Trophoblast cell (in vitro differentiated cells and primary cell): Measurements from ENCODE around the gene C2orf68. TPM values are rescaled to one million over a fixed set of nuclear protein-coding genes. Genes with fewer than 3 reads are reported as not detected.
"Not testable (repeated sequence)": the region's sequence is repeated elsewhere in the genome, so short reads cannot be mapped to it uniquely, and the experiment has no call there.

ENCODE experiments used
- DNase-seq, 2 donors: peaks; one replicate each; pipeline ENCODE4 v3.0.0-alpha.2; 2016
- H2AFZ ChIP-seq: 2 replicates; pipeline ENCODE4 v1.6.1; 2013; ENCODE audit warnings: low read length, moderate library complexity, mild to moderate bottlenecking; ENCODE audit not compliant: insufficient read depth, poor library complexity
- H2AK5ac ChIP-seq: 2 replicates; pipeline ENCODE4 v1.6.1; 2013; ENCODE audit warnings: mild to moderate bottlenecking, low read length
- H2BK120ac ChIP-seq: 2 replicates; pipeline ENCODE4 v1.6.1; 2013; ENCODE audit warnings: low read length, mild to moderate bottlenecking, moderate library complexity; ENCODE audit not compliant: insufficient read depth, poor library complexity
- H2BK12ac ChIP-seq: 2 replicates; pipeline ENCODE4 v1.6.1; 2013; ENCODE audit warnings: mild to moderate bottlenecking, low read length, moderate library complexity
- H2BK5ac ChIP-seq: 2 replicates; pipeline ENCODE4 v1.6.1; 2013; ENCODE audit warnings: low read length, low read depth, moderate library complexity, mild to moderate bottlenecking; ENCODE audit not compliant: poor library complexity
- H3K14ac ChIP-seq: 2 replicates; pipeline ENCODE4 v1.6.1; 2013; ENCODE audit warnings: mild to moderate bottlenecking, low read length
- H3K18ac ChIP-seq: 2 replicates; pipeline ENCODE4 v1.6.1; 2013; ENCODE audit warnings: mild to moderate bottlenecking, low read length
- H3K23ac ChIP-seq: 2 replicates; pipeline ENCODE4 v1.6.1; 2013; ENCODE audit warnings: low read length
- H3K27ac ChIP-seq: 2 replicates; pipeline ENCODE4 v1.5.1; 2013; ENCODE audit warnings: low read depth, mild to moderate bottlenecking, inconsistent platforms, low read length, moderate library complexity
- H3K27me3 ChIP-seq: 2 replicates; pipeline ENCODE4 v1.6.1; 2013; ENCODE audit warnings: inconsistent platforms, mild to moderate bottlenecking, low read length, moderate library complexity; ENCODE audit not compliant: insufficient read depth
- H3K36me3 ChIP-seq, 2 experiments: 1 replicate in 1 of 2; 2 replicates in 1 of 2; pipeline ENCODE4 v1.6.1; 2013; ENCODE audit warnings: low read length in 2 of 2, mild to moderate bottlenecking in 2 of 2, moderate library complexity in 1 of 2; ENCODE audit not compliant: insufficient read depth in 2 of 2, control insufficient read depth in 1 of 2
- H3K4ac ChIP-seq: 2 replicates; pipeline ENCODE4 v1.6.1; 2013; ENCODE audit warnings: low read depth, mild to moderate bottlenecking, low read length, moderate library complexity
- H3K4me1 ChIP-seq, 2 experiments: 1 replicate in 1 of 2; 2 replicates in 1 of 2; pipeline ENCODE4 v1.6.1; 2013; ENCODE audit warnings: low read length in 2 of 2, mild to moderate bottlenecking in 2 of 2, moderate library complexity in 1 of 2; ENCODE audit not compliant: insufficient read depth in 2 of 2, control insufficient read depth in 1 of 2
- H3K4me2 ChIP-seq: 2 replicates; pipeline ENCODE4 v1.6.1; 2013; ENCODE audit warnings: inconsistent platforms, mild to moderate bottlenecking, low read length, moderate library complexity
- H3K4me3 ChIP-seq: 2 replicates; pipeline ENCODE4 v1.5.1; 2013; ENCODE audit warnings: mild to moderate bottlenecking, low read depth, low read length, inconsistent platforms
- H3K79me1 ChIP-seq: one replicate; pipeline ENCODE4 v1.6.1; 2013; ENCODE audit warnings: low read length
- H3K79me2 ChIP-seq: 2 replicates; pipeline ENCODE4 v1.6.1; 2013; ENCODE audit warnings: low read length, mild to moderate bottlenecking; ENCODE audit not compliant: control insufficient read depth, insufficient read depth, poor library complexity
- H3K9ac ChIP-seq: 2 replicates; pipeline ENCODE4 v1.6.1; 2013; ENCODE audit warnings: mild to moderate bottlenecking, low read length
- H3K9me3 ChIP-seq: 2 replicates; pipeline ENCODE4 v1.6.1; 2013; ENCODE audit warnings: low read depth, mild to moderate bottlenecking, control low read depth, inconsistent platforms, low read length; ENCODE audit not compliant: insufficient read depth
- H4K12ac ChIP-seq: 2 replicates; pipeline ENCODE4 v1.6.1; 2013; ENCODE audit warnings: low read depth, mild to moderate bottlenecking, low read length, moderate library complexity
- H4K8ac ChIP-seq: 2 replicates; pipeline ENCODE4 v1.6.1; 2013; ENCODE audit warnings: low read depth, mild to moderate bottlenecking, low read length, moderate library complexity
- H4K91ac ChIP-seq: one replicate; pipeline ENCODE4 v1.6.1; 2013; ENCODE audit warnings: low read depth, mild to moderate bottlenecking, low read length, moderate library complexity
- WGBS: extraction: QIAGEN DNeasy Blood & Tissue Kit; methylation state at CpG from one replicate; pipeline ENCODE4 v1.1.7; 2013; ENCODE audit warnings: missing lambda C conversion rate; ENCODE audit not compliant: insufficient read length, insufficient coverage; ENCODE audit errors: extremely low coverage; 5-methylcytosine and 5-hydroxymethylcytosine counted together
- polyA plus RNA-seq: library from polyadenylated mRNA; stranded (reverse); fragments of 200-250 nt; gene quantifications from 2 replicates; pipeline ENCODE4 v1.2.3, GENCODE V29; 2013

Gene C2orf68, protein sequence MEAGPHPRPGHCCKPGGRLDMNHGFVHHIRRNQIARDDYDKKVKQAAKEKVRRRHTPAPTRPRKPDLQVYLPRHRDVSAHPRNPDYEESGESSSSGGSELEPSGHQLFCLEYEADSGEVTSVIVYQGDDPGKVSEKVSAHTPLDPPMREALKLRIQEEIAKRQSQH
- polyA plus RNA-seq: 35.7 and 37.4 TPM in 2 replicates

DNA sequence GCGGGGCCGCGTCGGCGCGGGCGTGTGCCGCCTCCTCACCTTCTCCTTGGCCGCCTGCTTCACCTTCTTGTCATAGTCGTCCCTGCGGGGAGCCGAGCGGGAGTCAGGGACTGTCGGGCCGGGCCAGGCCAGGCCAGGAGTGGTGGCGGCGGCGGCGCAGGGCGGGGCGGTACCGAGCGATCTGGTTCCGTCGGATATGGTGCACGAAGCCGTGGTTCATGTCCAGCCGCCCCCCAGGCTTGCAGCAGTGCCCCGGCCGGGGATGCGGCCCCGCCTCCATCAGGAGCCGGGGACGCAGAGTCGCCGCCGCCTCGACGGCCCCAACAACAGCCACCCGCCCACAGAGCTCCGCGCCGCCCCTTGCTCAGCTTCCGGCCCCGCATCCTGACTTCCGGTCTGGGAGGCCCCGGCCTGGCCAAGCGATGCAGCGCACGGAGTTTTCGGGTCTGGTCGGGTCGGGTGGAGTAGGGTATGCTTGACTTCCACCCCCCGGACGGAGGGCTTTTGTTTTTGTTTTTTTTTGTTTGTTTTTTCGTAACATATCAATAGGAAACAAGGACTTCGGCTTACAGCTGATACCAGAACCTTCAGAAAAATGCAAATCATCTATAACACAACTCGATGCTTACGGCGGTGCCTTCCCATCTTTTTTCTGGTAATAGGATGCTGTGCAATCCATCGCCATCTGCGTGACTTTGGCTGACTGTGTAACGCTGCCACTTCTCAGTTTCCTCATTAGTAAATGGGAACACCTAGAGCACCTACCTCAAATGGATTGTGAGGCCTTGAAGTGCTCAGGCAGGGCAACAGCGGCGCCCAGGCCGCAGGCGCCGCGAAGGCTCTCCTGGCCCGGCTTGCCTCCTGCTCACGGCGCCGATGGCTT is at the start of gene C2orf68:
Gene C2orf68 (minus strand): TSS at position 362 of the 883 bp plus-strand sequence. CDS start 82 bp downstream, at position 280.
- Histone ChIP-seq H3K79me2 (peaks cover 8% of the 10 kb centered on the region), H3K36me3 (peaks cover 14 to 20% of the 10 kb centered on the region in 2 experiments), H3K9me3 (no peaks in the 10 kb centered on the region), H3K4ac (peak within 1 kb of the TSS; percentile 48), H3K14ac (peak within 1 kb of the TSS; percentile 81), H2AK5ac (peak within 1 kb of the TSS; percentile 38), H3K27ac (peak within 1 kb of the TSS; percentile 61), H3K23ac (no peak within 1 kb of the TSS), H3K4me1 (peaks cover 0 to 3% of the 10 kb centered on the region in 2 experiments), H3K79me1 (peaks cover 11% of the 10 kb centered on the region), H3K27me3 (no peaks in the 10 kb centered on the region), H4K91ac (peak within 1 kb of the TSS; percentile 91), H4K12ac (peak within 1 kb of the TSS; percentile 57), H2AFZ (peak within 1 kb of the TSS; percentile 53), H3K4me3 (peak within 1 kb of the TSS; percentile 99), H2BK120ac (peak within 1 kb of the TSS; percentile 88), H2BK5ac (peak within 1 kb of the TSS; percentile 75), H4K8ac (peak within 1 kb of the TSS; percentile 74), H3K18ac (peak within 1 kb of the TSS; percentile 69), H3K9ac (peak within 1 kb of the TSS; percentile 89), H2BK12ac (no peak within 1 kb of the TSS), H3K4me2 (peak within 1 kb of the TSS; percentile 97)
- peak; percentile 87 to 89 for DNase-seq
- WGBS: no CpG with 5 or more reads among the region's 73 CpGs

DNA sequence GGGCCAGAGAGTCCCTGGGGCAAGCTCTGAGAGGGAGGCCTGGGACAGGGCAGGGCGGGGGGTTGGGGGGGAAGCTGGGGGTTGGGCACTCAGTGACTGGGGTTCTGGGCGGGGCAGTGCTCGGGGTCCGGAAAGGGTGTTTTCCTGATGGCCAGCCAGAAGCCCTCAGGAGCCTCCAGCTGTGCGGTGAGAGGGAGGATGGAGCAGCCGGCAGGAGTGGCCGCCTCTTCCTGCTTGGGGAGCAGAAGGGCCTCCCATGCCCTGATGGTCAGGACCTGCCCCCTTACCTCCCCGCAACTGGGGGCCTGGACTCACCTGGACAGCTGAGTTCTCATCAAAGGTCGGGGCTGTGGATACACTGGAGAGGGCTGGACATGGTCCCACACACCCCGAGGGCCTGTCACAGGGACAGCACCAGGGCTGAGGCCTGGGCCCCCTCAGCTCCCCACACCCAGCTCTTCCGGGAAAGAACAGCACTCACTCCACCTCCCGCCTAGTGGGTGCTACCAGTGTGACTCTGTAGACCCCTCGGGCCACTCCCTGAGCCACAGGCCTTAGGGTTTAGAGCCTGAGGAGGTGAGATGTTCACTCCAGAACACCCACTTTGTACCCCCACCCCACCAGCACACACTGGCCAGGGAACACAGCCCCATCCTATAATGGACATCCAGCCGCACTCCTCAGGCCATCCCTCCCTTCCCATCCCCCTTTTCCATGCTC is 49.4 kb upstream of the C2orf68 start:
- H2BK120ac ChIP-seq: no peak overlapping the region
- no peak overlapping the region for H4K8ac ChIP-seq
- no peak overlapping the region for H2BK5ac ChIP-seq
- no peak overlapping the region for H3K4me2 ChIP-seq
- WGBS: no CpG with 5 or more reads among the region's 14 CpGs
- H3K18ac ChIP-seq: no peak overlapping the region
- peaks cover 13 to 16% of the 10 kb centered on the region in 2 experiments for H3K4me1 ChIP-seq
- H3K27me3 ChIP-seq: no peaks in the 10 kb centered on the region
- H3K9me3 ChIP-seq: peaks cover 4% of the 10 kb centered on the region
- H3K79me1 ChIP-seq: peaks cover 6% of the 10 kb centered on the region
- H3K14ac ChIP-seq: no peak overlapping the region
- no peak overlapping the region for H2AFZ ChIP-seq
- H3K27ac ChIP-seq: no peak overlapping the region
- no peak overlapping the region for H2BK12ac ChIP-seq
- peaks cover 5% of the 10 kb centered on the region in 2 experiments for H3K36me3 ChIP-seq
- no peak overlapping the region for H3K4me3 ChIP-seq
- no peak overlapping the region for H3K9ac ChIP-seq
- H3K79me2 ChIP-seq: no peaks in the 10 kb centered on the region
- no peak overlapping the region for H3K4ac ChIP-seq
- H3K23ac ChIP-seq: no peak overlapping the region
- H4K12ac ChIP-seq: no peak overlapping the region
- H2AK5ac ChIP-seq: no peak overlapping the region
- no peak for DNase-seq
- peak overlapping the region; percentile 48 for H4K91ac ChIP-seq

DNA sequence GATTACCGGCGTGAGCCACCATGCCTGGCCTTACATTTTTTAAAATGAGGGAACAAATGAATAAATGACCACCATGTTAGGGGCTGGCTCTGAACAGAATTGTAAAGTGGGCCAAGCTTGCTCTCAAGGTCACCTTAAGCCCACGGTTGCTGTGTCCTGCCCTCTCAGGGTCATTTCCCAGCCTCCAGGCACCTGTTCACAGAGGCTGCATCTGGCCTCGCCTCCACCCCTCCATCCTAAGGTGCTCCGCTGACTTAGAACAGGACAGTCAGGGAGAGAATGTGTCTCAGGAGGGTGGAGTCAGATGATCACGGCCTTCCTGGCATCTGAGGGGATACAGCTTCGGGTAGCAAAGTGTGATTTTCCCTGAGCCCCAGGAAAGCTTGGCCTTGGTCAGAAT is 48.9 kb upstream of the C2orf68 start:
- Histone ChIP-seq H3K36me3 (peaks cover 5% of the 10 kb centered on the region in 2 experiments), H3K14ac (no peak overlapping the region), H3K23ac (no peak overlapping the region), H3K79me1 (peaks cover 6% of the 10 kb centered on the region), H3K79me2 (no peaks in the 10 kb centered on the region), H3K4me3 (no peak overlapping the region), H4K91ac (no peak overlapping the region), H3K9ac (no peak overlapping the region), H2BK120ac (no peak overlapping the region), H2BK12ac (no peak overlapping the region), H3K18ac (no peak overlapping the region), H3K27ac (no peak overlapping the region), H2AK5ac (no peak overlapping the region), H2BK5ac (no peak overlapping the region), H4K8ac (no peak overlapping the region), H4K12ac (no peak overlapping the region), H3K4me1 (peaks cover 13 to 16% of the 10 kb centered on the region in 2 experiments), H3K27me3 (no peaks in the 10 kb centered on the region), H2AFZ (no peak overlapping the region), H3K4ac (no peak overlapping the region), H3K4me2 (no peak overlapping the region), H3K9me3 (peaks cover 1% of the 10 kb centered on the region)
- DNase-seq: no peak
- no CpG with 5 or more reads among the region's 7 CpGs for WGBS

DNA sequence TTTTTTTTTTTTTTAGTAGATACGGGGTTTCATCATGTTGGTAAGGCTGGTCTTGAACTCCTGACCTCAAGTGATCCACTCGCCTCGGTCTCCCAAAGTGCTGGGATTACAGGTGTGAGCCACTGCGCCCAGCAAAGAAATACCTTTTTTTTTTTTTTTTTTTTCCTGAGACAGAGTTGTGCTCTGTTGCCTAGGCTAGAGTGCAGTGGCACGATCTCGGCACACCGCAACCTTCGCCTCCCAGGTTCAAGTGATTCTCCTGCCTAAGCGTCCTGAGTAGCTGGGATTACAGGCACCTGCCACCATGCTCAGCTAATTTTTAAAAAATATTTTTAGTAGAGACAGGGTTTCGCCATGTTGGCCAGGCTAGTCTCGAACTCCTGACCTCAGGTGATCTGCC is 48.4 kb upstream of the C2orf68 start:
- not testable (repeated sequence) for H3K9me3 ChIP-seq, H2AFZ ChIP-seq, H3K36me3 ChIP-seq, H3K79me2 ChIP-seq, H3K27ac ChIP-seq, H2BK12ac ChIP-seq, H3K14ac ChIP-seq, H2BK120ac ChIP-seq, H2AK5ac ChIP-seq, DNase-seq, H3K9ac ChIP-seq, H3K27me3 ChIP-seq, H3K4ac ChIP-seq, H2BK5ac ChIP-seq, H3K4me3 ChIP-seq, H3K79me1 ChIP-seq, H3K18ac ChIP-seq, H4K12ac ChIP-seq, H3K4me2 ChIP-seq, H3K23ac ChIP-seq, H4K91ac ChIP-seq, H4K8ac ChIP-seq
- no CpG with 5 or more reads among the region's 11 CpGs for WGBS
- peaks cover 13 to 16% of the 10 kb centered on the region in 2 experiments for H3K4me1 ChIP-seq
